Aorta (tissue), 5 donors: ENCODE measurements around the gene SCN1A. TPM values are rescaled to one million over a fixed set of nuclear protein-coding genes. Genes with fewer than 3 reads are reported as not detected.

Source experiments
- ATAC-seq: fragments of 200-7000 bp; cut with Tn5 transposase; one replicate; pipeline ENCODE4 v1.9.1; 2022; ENCODE audit warnings: moderate library complexity; ENCODE audit not compliant: low FRiP score
- DNase-seq, 2 donors: peaks; one replicate each; pipeline ENCODE4 v3.0.0-alpha.2; 2020
- H3K27ac ChIP-seq, 2 donors: one replicate each; pipeline ENCODE4 v1.5.1; 2013; ENCODE audit warnings: low read length in 2 of 2, mild to moderate bottlenecking in 2 of 2, moderate library complexity in 2 of 2, control low read depth in 1 of 2, inconsistent platforms in 1 of 2, low read depth in 1 of 2
- H3K27me3 ChIP-seq, 2 donors: one replicate each; pipeline ENCODE4 v1.6.1; 2013; ENCODE audit warnings: control low read depth in 1 of 2, low read length in 1 of 2, mild to moderate bottlenecking in 1 of 2, moderate library complexity in 1 of 2; ENCODE audit not compliant: insufficient read depth in 2 of 2, control insufficient read depth in 1 of 2
- H3K36me3 ChIP-seq, 2 donors: one replicate each; pipeline ENCODE4 v1.6.1; 2013; ENCODE audit warnings: control low read depth in 1 of 2, low read length in 1 of 2, mild to moderate bottlenecking in 1 of 2; ENCODE audit not compliant: insufficient read depth in 2 of 2, control insufficient read depth in 1 of 2
- H3K4me1 ChIP-seq, 2 donors: one replicate each; pipeline ENCODE4 v1.6.1; 2013; ENCODE audit warnings: low read length in 2 of 2, control low read depth in 1 of 2, mild to moderate bottlenecking in 1 of 2, moderate library complexity in 1 of 2; ENCODE audit not compliant: insufficient read depth in 2 of 2, control insufficient read depth in 1 of 2
- H3K4me3 ChIP-seq, 2 donors: one replicate each; pipeline ENCODE4 v1.5.1; 2013; ENCODE audit warnings: low read length in 2 of 2, control low read depth in 1 of 2, mild to moderate bottlenecking in 1 of 2
- H3K9me3 ChIP-seq: one replicate; pipeline ENCODE4 v1.6.1; 2013; ENCODE audit warnings: mild to moderate bottlenecking, low read length; ENCODE audit not compliant: control insufficient read depth
- WGBS, 2 donors: extraction: QIAGEN DNeasy Blood & Tissue Kit; methylation state at CpG; one replicate each; pipeline ENCODE4 v1.1.7; 2013; 5-methylcytosine and 5-hydroxymethylcytosine counted together
- intact Hi-C, 2 donors: fragments of 100-400 bp; cut with DNase I; formaldehyde crosslinking; loops; one replicate each; pipeline versions ENCODE4 v1.14.2 to v1.15.0; 2022
- polyA plus RNA-seq, 2 donors: library from polyadenylated mRNA; stranded (reverse); fragments of 200-250 nt; gene quantifications; one replicate each; pipeline ENCODE4 v1.2.3, GENCODE V29; 2013
- total RNA-seq, 2 donors: library from RNA; stranded (reverse); fragmentation: NEBNext Ultra II Directional; extraction: Animal tissue kit (Norgen Biotek cat#: 25700); gene quantifications; one replicate each; pipeline ENCODE4 v1.2.1, GENCODE V29; 2021
- donor health status: healthy with polysubstance abuse.
- donor health status: Bipolar disorder and iron deficiency.
- donor health status: DM: no; HTN: no; CAD: no.
- donor health status: DM: no; HTN: no; CAD: no.
- donor health status: DM: yes; HTN: yes; CAD: no.

Gene SCN1A
- total and polyA plus RNA-seq, 4 donors = not detected

DNA sequence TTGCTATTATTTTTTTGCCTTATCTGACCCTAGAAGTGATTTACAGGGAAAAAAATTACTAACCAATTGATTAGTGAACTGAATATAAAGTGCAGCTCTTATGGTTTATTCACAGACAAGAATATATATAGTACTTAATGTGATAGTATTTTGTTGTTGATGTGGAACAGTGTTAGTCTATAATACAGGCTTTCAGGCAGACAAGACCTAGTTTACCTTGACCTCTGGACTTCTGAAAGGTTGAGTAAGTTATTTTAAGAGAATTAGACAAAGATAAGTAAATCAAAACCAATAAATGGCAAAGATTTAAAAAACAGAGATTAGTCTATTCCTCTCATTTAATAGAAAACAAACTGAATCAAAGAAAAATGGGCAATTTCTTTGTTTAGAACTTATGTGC lies 46.0 kb downstream of the SCN1A start:
- ATAC-seq = no peak
- Histone ChIP-seq H3K27ac (no peak overlapping the region), H3K4me3 (no peak overlapping the region), H3K27me3 (no peaks in the 10 kb centered on the region), H3K36me3 (no peaks in the 10 kb centered on the region), H3K9me3 (no peaks in the 10 kb centered on the region), H3K4me1 (no peaks in the 10 kb centered on the region)
- DNase-seq = no peak
- intact Hi-C loops = no loop called here

- no peaks in the 10 kb centered on the region for H3K27me3 ChIP-seq
- no peaks in the 10 kb centered on the region for H3K9me3 ChIP-seq
- H3K36me3 ChIP-seq = no peaks in the 10 kb centered on the region
- WGBS, 2 donors = 65 to 71% methylated on average over 4 of the region's 4 CpGs
- no peak overlapping the region for H3K4me3 ChIP-seq
- ATAC-seq (no peak), DNase-seq (no peak)
- H3K27ac ChIP-seq = no peak overlapping the region
- no peaks in the 10 kb centered on the region for H3K4me1 ChIP-seq
- intact Hi-C loops = no loop called here
These were observed 46.6 kb downstream of the SCN1A start for GRCh38 chr2:166081131-166081632.

GRCh38 chr2:166074430-166074829 lies 53.4 kb downstream of the SCN1A start:
- no peak for ATAC-seq

DNA sequence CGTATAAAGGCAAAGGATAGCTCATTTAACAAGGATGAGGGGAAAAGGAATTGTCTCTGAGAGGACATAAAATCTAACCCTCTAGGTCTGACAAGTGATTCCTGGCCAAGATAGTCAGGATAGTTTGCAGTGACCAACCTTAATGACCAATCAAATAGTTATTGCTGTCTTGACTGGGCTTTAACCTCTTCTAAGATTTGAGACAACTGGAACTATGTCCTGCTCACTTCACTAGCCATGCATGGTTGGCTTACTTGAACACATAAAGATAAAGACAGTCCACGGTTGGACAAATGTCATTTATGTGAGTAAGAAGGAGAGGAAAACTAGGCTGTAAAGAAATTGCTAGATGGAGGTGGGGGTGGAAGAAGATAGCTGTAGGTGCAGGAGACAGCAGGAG lies 53.8 kb downstream of the SCN1A start:
- no peaks in the 10 kb centered on the region for H3K27me3 ChIP-seq
- no peaks in the 10 kb centered on the region for H3K9me3 ChIP-seq
- H3K4me1 ChIP-seq = no peaks in the 10 kb centered on the region
- no peak for ATAC-seq
- H3K4me3 ChIP-seq = no peak overlapping the region
- H3K36me3 ChIP-seq = no peaks in the 10 kb centered on the region
- intact Hi-C loops = no loop called here
- no peak for DNase-seq
- H3K27ac ChIP-seq = no peak overlapping the region
- WGBS, 2 donors = 52 to 71% methylated on average over 2 of the region's 2 CpGs

More at GRCh38 chr2:166074430-166074829, 53.4 kb downstream of the SCN1A start:
- Histone ChIP-seq H3K27me3 (no peaks in the 10 kb centered on the region), H3K9me3 (no peaks in the 10 kb centered on the region), H3K27ac (no peak overlapping the region), H3K36me3 (no peaks in the 10 kb centered on the region), H3K4me3 (no peak overlapping the region), H3K4me1 (no peaks in the 10 kb centered on the region)
- intact Hi-C loops = no loop called here
- WGBS, 2 donors = 19 to 29% methylated on average over 2 of the region's 2 CpGs
- no peak for DNase-seq

GRCh38 chr2:166070231-166070630 lies 57.6 kb downstream of the SCN1A start:
- H3K4me3 ChIP-seq = no peak overlapping the region
- no peaks in the 10 kb centered on the region for H3K27me3 ChIP-seq
- DNase-seq = no peak
- no peak overlapping the region for H3K27ac ChIP-seq
- no peaks in the 10 kb centered on the region for H3K4me1 ChIP-seq
- no peak for ATAC-seq
- intact Hi-C loops = no loop called here
- H3K36me3 ChIP-seq = no peaks in the 10 kb centered on the region
- H3K9me3 ChIP-seq = no peaks in the 10 kb centered on the region
- WGBS, 2 donors = 47 to 48% methylated on average over 3 of the region's 3 CpGs

- intact Hi-C loops = no loop called here
- H3K27me3 ChIP-seq = no peaks in the 10 kb centered on the region
- DNase-seq (no peak), ATAC-seq (no peak)
- WGBS, 2 donors = 18 to 20% methylated on average over 1 of the region's 1 CpG
- no peak overlapping the region for H3K4me3 ChIP-seq
- no peak overlapping the region for H3K27ac ChIP-seq
- no peaks in the 10 kb centered on the region for H3K9me3 ChIP-seq
- H3K36me3 ChIP-seq = no peaks in the 10 kb centered on the region
- H3K4me1 ChIP-seq = no peaks in the 10 kb centered on the region
These were observed 58.8 kb downstream of the SCN1A start for GRCh38 chr2:166068981-166069380.

GRCh38 chr2:166067229-166067628 lies 60.6 kb downstream of the SCN1A start:
- H3K4me3 ChIP-seq = no peak overlapping the region
- no peaks in the 10 kb centered on the region for H3K4me1 ChIP-seq

DNA sequence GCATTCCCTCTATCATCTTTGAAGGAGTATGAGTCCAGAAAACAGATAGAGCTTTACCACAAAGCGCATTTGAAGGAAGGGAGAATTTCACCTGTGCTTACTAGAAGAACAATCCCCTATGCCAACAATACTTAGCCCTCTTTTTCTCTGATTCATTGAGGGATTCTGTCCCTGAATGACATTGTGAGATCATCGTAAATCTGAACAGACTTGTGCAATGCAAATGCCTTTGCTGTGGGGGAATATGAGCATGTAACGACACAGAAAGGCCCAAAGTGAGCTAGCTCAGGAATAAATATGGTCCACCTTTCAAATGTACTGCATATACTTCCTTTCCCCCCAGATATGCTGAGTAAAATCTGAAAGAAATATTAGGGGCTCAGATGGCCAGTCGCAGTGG lies 67.6 kb downstream of the SCN1A start:
- H3K4me3 ChIP-seq = no peak overlapping the region
- DNase-seq (no peak), ATAC-seq (no peak)
- no peaks in the 10 kb centered on the region for H3K4me1 ChIP-seq
- H3K36me3 ChIP-seq = no peaks in the 10 kb centered on the region
- H3K9me3 ChIP-seq = no peaks in the 10 kb centered on the region
- 80 to 93% methylated on average over 4 of the region's 4 CpGs for WGBS, 2 donors
- H3K27me3 ChIP-seq = no peaks in the 10 kb centered on the region
- no peak overlapping the region for H3K27ac ChIP-seq
- intact Hi-C loops = no loop called here

More at GRCh38 chr2:166067229-166067628, 60.6 kb downstream of the SCN1A start:
- Histone ChIP-seq H3K27ac (no peak overlapping the region), H3K9me3 (no peaks in the 10 kb centered on the region), H3K36me3 (no peaks in the 10 kb centered on the region), H3K27me3 (no peaks in the 10 kb centered on the region)
- no peak for DNase-seq
- intact Hi-C loops = no loop called here
- ATAC-seq = no peak
- WGBS, 2 donors = 90 to 94% methylated on average over 2 of the region's 2 CpGs

GRCh38 chr2:166057370-166058164 lies 70.3 kb downstream of the SCN1A start:
- intact Hi-C loops = loop anchor here in 1 of 2 donors (2.0 kb wide), 1 partner anchor 71 kb away; the partner anchor contains the start of gene SCN1A
- DNase-seq (no peak), ATAC-seq (no peak)
- WGBS, 2 donors = 3% methylated on average over 4 of the region's 4 CpGs
- no peaks in the 10 kb centered on the region for H3K9me3 ChIP-seq
- no peaks in the 10 kb centered on the region for H3K36me3 ChIP-seq
- no peaks in the 10 kb centered on the region for H3K27me3 ChIP-seq
- H3K4me3 ChIP-seq = no peak overlapping the region
- no peaks in the 10 kb centered on the region for H3K4me1 ChIP-seq
- no peak overlapping the region for H3K27ac ChIP-seq
